ENCODE results near the gene FAM169A.

The FAM169A gene

GRCh38 chr5:74766849-74767578, 99.2 kb downstream of the FAM169A start, which contains the start of the genes GFM2 and NSA2:
GFM2 (minus strand) TSS chr5:74767117; CDS start chr5:74763742, 3,375 bp downstream.
NSA2 (plus strand) TSS chr5:74767249; CDS start chr5:74767361, 112 bp downstream.
- peak within 1 kb of the TSS; percentile 94 for H3K4me3 ChIP-seq (ENCODE audit: low read length)
- DNase-seq (ENCODE audit: low read depth): peak; percentile 97
- TF ChIP-seq CTCF (IDR thresholded peaks at IDR 0.05; ENCODE audit: insufficient read depth, low read depth, low read length, missing control alignments): no peak

GRCh38 chr5:74766418-74766848, 99.8 kb downstream of the FAM169A start:
- DNase-seq (ENCODE audit: low read depth): peak; percentile 77
- H3K4me3 ChIP-seq (ENCODE audit: low read length): peak overlapping the region; percentile 94
- TF ChIP-seq CTCF (IDR thresholded peaks at IDR 0.05; ENCODE audit: insufficient read depth, low read depth, low read length, missing control alignments): peak; percentile 56

- no peak for DNase-seq (ENCODE audit: low read depth)
- no peak for TF ChIP-seq CTCF (IDR thresholded peaks at IDR 0.05; ENCODE audit: insufficient read depth, low read depth, low read length, missing control alignments)
Measured at GRCh38 chr5:74765929-74766328, 100.3 kb downstream of the FAM169A start.

GRCh38 chr5:74765201-74765600, 101.0 kb downstream of the FAM169A start:
- DNase-seq (ENCODE audit: low read depth): peak; percentile 35
- H3K4me3 ChIP-seq (ENCODE audit: low read length): peak overlapping the region; percentile 3
- TF ChIP-seq CTCF (IDR thresholded peaks at IDR 0.05; ENCODE audit: insufficient read depth, low read depth, low read length, missing control alignments): no peak

More at GRCh38 chr5:74765929-74766328, 100.3 kb downstream of the FAM169A start:
- peak overlapping the region; percentile 94 for H3K4me3 ChIP-seq (ENCODE audit: low read length)

- no peak for TF ChIP-seq CTCF (IDR thresholded peaks at IDR 0.05; ENCODE audit: insufficient read depth, low read depth, low read length, missing control alignments)
- DNase-seq (ENCODE audit: low read depth): peak; percentile 36
- H3K4me3 ChIP-seq (ENCODE audit: low read length): no peak overlapping the region
Measured at GRCh38 chr5:74763504-74763903, 102.7 kb downstream of the FAM169A start.

GRCh38 chr5:74762599-74762998, 103.6 kb downstream of the FAM169A start:
- no peak overlapping the region for H3K4me3 ChIP-seq (ENCODE audit: low read length)
- DNase-seq (ENCODE audit: low read depth): peak; percentile 95
- no peak for TF ChIP-seq CTCF (IDR thresholded peaks at IDR 0.05; ENCODE audit: insufficient read depth, low read depth, low read length, missing control alignments)

All from epithelial cell of esophagus (primary cell).